CD14-positive monocyte (primary cell): ENCODE measurements around the gene AEBP1. TPM values are rescaled to one million over a fixed set of nuclear protein-coding genes. Genes with fewer than 3 reads are reported as not detected.
A peak's percentile ranks its signal among the peaks of the same experiment; 100 is the strongest.

ENCODE experiments used
- DNase-seq, 3 donors: peaks; one replicate each; pipeline ENCODE4 v3.0.0-alpha.2; 2011 to 2022
- H2AFZ ChIP-seq: 2 replicates; pipeline ENCODE4 v1.6.0; 2012; ENCODE audit warnings: mild to moderate bottlenecking, low read depth, low read length, inconsistent platforms; ENCODE audit not compliant: insufficient read depth, poor library complexity, severe bottlenecking
- H3K27ac ChIP-seq, 2 donors: 1 replicate in 1 of 2; 2 replicates in 1 of 2; pipeline ENCODE4 v1.5.1; 2012 to 2013; ENCODE audit warnings: low read length in 2 of 2, control low read depth in 1 of 2, inconsistent platforms in 1 of 2, low read depth in 1 of 2, mild to moderate bottlenecking in 1 of 2
- H3K27me3 ChIP-seq, 2 donors: one replicate each; pipeline versions ENCODE4 v1.6.0 to v1.6.1; 2011 to 2013; ENCODE audit warnings: low read length in 2 of 2; ENCODE audit not compliant: control insufficient read depth in 2 of 2, insufficient read depth in 2 of 2
- H3K36me3 ChIP-seq, 2 donors: replicated peaks in 1 of 2; 1 replicate in 1 of 2; 2 replicates in 1 of 2; pipeline versions ENCODE4 v1.5.1 to v1.6.1; 2012 to 2013; ENCODE audit warnings: low read length in 2 of 2, control low read depth in 1 of 2, inconsistent platforms in 1 of 2, mild to moderate bottlenecking in 1 of 2; ENCODE audit not compliant: insufficient read depth in 2 of 2, control insufficient read depth in 1 of 2
- H3K4me1 ChIP-seq, 2 donors: 1 replicate in 1 of 2; 2 replicates in 1 of 2; pipeline versions ENCODE4 v1.5.1 to v1.6.1; 2012 to 2013; ENCODE audit warnings: low read length in 2 of 2, control low read depth in 1 of 2, inconsistent platforms in 1 of 2, mild to moderate bottlenecking in 1 of 2, moderate library complexity in 1 of 2; ENCODE audit not compliant: insufficient read depth in 2 of 2, control insufficient read depth in 1 of 2
- H3K4me2 ChIP-seq: replicated peaks from 2 replicates; pipeline ENCODE3; 2012; ENCODE audit warnings: low read length, moderate library complexity, mild to moderate bottlenecking; ENCODE audit not compliant: poor library complexity, severe bottlenecking; ENCODE audit errors: extremely low read depth
- H3K4me3 ChIP-seq, 3 experiments: fragments of 200-600 bp in 1 of 3; sonication (generic) in 1 of 3; replicated peaks in 1 of 3; 1 replicate in 2 of 3; 2 replicates in 1 of 3; pipeline ENCODE4 v1.5.1; 2011 to 2013; ENCODE audit warnings: low read length in 3 of 3, mild to moderate bottlenecking in 3 of 3, control low read depth in 2 of 3, low read depth in 2 of 3, inconsistent platforms in 1 of 3, moderate library complexity in 1 of 3
- H3K79me2 ChIP-seq: 2 replicates; pipeline ENCODE4 v1.6.0; 2012; ENCODE audit warnings: mild to moderate bottlenecking, control low read depth, inconsistent platforms, low read length, moderate library complexity; ENCODE audit not compliant: insufficient read depth
- H3K9ac ChIP-seq: 2 replicates; pipeline ENCODE4 v1.6.0; 2017; ENCODE audit warnings: low read length, mild to moderate bottlenecking; ENCODE audit not compliant: insufficient read depth, poor library complexity, severe bottlenecking
- H3K9me3 ChIP-seq, 2 donors: replicated peaks in 1 of 2; 1 replicate in 1 of 2; 2 replicates in 1 of 2; pipeline versions ENCODE4 v1.5.1 to v1.6.1; 2012 to 2013; ENCODE audit warnings: low read length in 2 of 2, control low read depth in 1 of 2; ENCODE audit not compliant: control insufficient read depth in 1 of 2, insufficient read depth in 1 of 2
- H4K20me1 ChIP-seq: 2 replicates; pipeline ENCODE4 v1.6.0; 2012; ENCODE audit warnings: mild to moderate bottlenecking, low read length, control low read depth, moderate library complexity; ENCODE audit not compliant: insufficient read depth
- H3K27ac Mint-ChIP-seq, 7 donors: one replicate each; pipeline ENCODE4 v1.8.0; 2020; ENCODE audit warnings: mild to moderate bottlenecking in 7 of 7, mixed read lengths in 7 of 7, moderate library complexity in 6 of 7, inconsistent platforms in 2 of 7
- H3K27me3 Mint-ChIP-seq, 3 donors: one replicate each; pipeline ENCODE4 v1.8.0; 2021 to 2022; ENCODE audit warnings: low read depth in 3 of 3, mild to moderate bottlenecking in 3 of 3, mixed read lengths in 3 of 3, moderate library complexity in 3 of 3, inconsistent platforms in 1 of 3
- H3K36me3 Mint-ChIP-seq, 2 donors: one replicate each; pipeline ENCODE4 v1.8.0; 2020; ENCODE audit warnings: mixed read lengths in 2 of 2, inconsistent platforms in 1 of 2, mild to moderate bottlenecking in 1 of 2
- H3K4me1 Mint-ChIP-seq: one replicate; pipeline ENCODE4 v1.8.0; 2020; ENCODE audit warnings: mild to moderate bottlenecking, mixed read lengths
- H3K4me3 Mint-ChIP-seq, 2 donors: one replicate each; pipeline ENCODE4 v1.8.0; 2020; ENCODE audit warnings: mild to moderate bottlenecking in 2 of 2, mixed read lengths in 2 of 2, moderate library complexity in 1 of 2
- H3K9me3 Mint-ChIP-seq, 7 donors: one replicate each; pipeline ENCODE4 v1.8.0; 2020 to 2022; ENCODE audit warnings: mixed read lengths in 7 of 7, mild to moderate bottlenecking in 6 of 7, moderate library complexity in 6 of 7, inconsistent platforms in 2 of 7
- WGBS: methylation state at CpG from one replicate; pipeline ENCODE4 v1.1.5; 2013; ENCODE audit warnings: missing lambda C conversion rate; ENCODE audit not compliant: insufficient coverage; 5-methylcytosine and 5-hydroxymethylcytosine counted together
- intact Hi-C, 2 donors: fragments of 100-400 bp; cut with micrococcal nuclease; formaldehyde crosslinking; loops; one replicate each; pipeline versions ENCODE4 v1.15.0 to v1.15.1; 2023
- polyA plus RNA-seq, 3 donors: library from polyadenylated mRNA; depleted of rRNA in 1 of 3; unstranded in 2 of 3; stranded (reverse) in 1 of 3; fragments of 300-500 nt in 2 of 3; fragments of >200 nt in 1 of 3; fragmentation: Illumina TruSeq in 2 of 3; gene quantifications; 1 replicate in 2 of 3; 2 replicates in 1 of 3; pipeline ENCODE4 v1.2.3, GENCODE V29; 2012 to 2021
- TF ChIP-seq, protein P1 (sequence below): fragments of 200-600 bp; IDR thresholded peaks from one replicate; pipeline ENCODE4 v1.8.0; 2022; ENCODE audit warnings: antibody characterized with exemption, mild to moderate bottlenecking

The AEBP1 gene
- polyA plus RNA-seq, 3 donors = 0.08 TPM; not detected in 2

DNA sequence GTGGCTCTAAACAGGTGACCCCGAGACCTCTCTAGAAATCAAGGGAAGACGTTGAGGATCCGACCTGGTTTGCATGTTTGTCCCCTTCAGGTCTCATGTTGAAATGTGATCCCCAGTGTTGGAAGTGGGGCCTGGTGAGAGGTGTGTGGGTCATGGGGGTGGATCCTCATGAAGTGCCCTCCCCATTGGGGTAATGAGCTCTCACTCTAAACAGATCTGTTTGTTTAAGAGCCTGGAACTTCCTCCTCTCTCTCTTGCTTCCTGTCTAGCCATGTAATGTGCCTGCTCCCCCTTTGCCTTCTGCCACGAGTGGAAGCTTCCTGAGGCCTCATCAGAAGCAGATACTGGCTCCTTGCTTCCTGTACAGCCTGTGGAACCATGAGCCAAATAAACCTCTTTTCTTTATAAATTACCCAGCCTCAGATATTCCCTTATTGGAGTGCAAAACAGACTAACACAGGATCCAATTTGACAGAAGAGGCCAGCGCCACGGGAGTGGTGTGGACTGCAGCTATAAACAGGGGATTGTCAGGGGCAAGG lies 11.0 kb upstream of the AEBP1 start:
- Histone ChIP-seq H3K79me2 (no peaks in the 10 kb centered on the region), H2AFZ (peak overlapping the region; percentile 29), H3K36me3 (no peaks in the 10 kb centered on the region), H3K4me1 (no peaks in the 10 kb centered on the region), H3K27ac (no peak overlapping the region), H3K9ac (no peak overlapping the region), H4K20me1 (no peaks in the 10 kb centered on the region), H3K9me3 (no peaks in the 10 kb centered on the region), H3K4me3 (no peak overlapping the region), H3K4me2 (no peak overlapping the region), H3K27me3 (no peaks in the 10 kb centered on the region)
- TF ChIP-seq, protein P1, sequence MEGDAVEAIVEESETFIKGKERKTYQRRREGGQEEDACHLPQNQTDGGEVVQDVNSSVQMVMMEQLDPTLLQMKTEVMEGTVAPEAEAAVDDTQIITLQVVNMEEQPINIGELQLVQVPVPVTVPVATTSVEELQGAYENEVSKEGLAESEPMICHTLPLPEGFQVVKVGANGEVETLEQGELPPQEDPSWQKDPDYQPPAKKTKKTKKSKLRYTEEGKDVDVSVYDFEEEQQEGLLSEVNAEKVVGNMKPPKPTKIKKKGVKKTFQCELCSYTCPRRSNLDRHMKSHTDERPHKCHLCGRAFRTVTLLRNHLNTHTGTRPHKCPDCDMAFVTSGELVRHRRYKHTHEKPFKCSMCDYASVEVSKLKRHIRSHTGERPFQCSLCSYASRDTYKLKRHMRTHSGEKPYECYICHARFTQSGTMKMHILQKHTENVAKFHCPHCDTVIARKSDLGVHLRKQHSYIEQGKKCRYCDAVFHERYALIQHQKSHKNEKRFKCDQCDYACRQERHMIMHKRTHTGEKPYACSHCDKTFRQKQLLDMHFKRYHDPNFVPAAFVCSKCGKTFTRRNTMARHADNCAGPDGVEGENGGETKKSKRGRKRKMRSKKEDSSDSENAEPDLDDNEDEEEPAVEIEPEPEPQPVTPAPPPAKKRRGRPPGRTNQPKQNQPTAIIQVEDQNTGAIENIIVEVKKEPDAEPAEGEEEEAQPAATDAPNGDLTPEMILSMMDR = no peak
- peaks cover 0 to 6% (median 0%) of the 10 kb centered on the region in 7 donors for H3K9me3 Mint-ChIP-seq
- H3K4me1 Mint-ChIP-seq = peaks cover 11% of the 10 kb centered on the region
- no peak for DNase-seq
- peaks cover 0 to 6% (median 2%) of the 10 kb centered on the region in 3 donors for H3K27me3 Mint-ChIP-seq
- peak overlapping the region in 1 of 7 donors; percentile 85 for H3K27ac Mint-ChIP-seq
- H3K36me3 Mint-ChIP-seq = no peaks in the 10 kb centered on the region
- WGBS = 69% methylated on average over 6 of the region's 6 CpGs
- H3K4me3 Mint-ChIP-seq = no peak overlapping the region
- intact Hi-C loops = no loop called here

DNA sequence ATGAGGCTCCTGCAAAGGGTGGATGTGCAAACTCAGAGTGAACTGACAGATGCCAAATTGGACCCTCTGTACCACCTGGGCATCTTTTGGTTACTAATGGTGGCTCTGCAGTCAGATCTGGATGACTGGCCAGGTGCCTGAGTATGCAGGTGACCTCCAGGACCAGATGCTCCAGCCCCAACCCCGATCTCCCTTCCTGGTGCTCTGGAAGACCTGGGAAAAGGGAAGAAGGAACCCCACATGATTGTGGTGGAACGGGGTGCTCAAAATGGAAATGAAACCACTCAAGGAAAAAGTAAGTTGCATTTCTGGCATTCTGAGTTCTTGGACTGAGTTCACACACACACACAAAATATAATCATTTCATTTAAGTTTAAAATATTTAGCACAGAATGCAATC lies 9.8 kb upstream of the AEBP1 start:
- TF ChIP-seq, protein P1 = no peak
- DNase-seq = no peak
- Histone ChIP-seq H3K79me2 (no peaks in the 10 kb centered on the region), H3K4me2 (no peak overlapping the region), H3K4me1 (no peaks in the 10 kb centered on the region), H3K27ac (no peak overlapping the region), H3K27me3 (no peaks in the 10 kb centered on the region), H4K20me1 (no peaks in the 10 kb centered on the region), H3K4me3 (no peak overlapping the region), H2AFZ (peak overlapping the region; percentile 17), H3K9me3 (no peaks in the 10 kb centered on the region), H3K9ac (no peak overlapping the region), H3K36me3 (no peaks in the 10 kb centered on the region)
- no CpG with 5 or more reads among the region's 2 CpGs for WGBS
- H3K9me3 Mint-ChIP-seq = peaks cover 0 to 6% (median 0%) of the 10 kb centered on the region in 7 donors
- H3K36me3 Mint-ChIP-seq = no peaks in the 10 kb centered on the region
- H3K4me3 Mint-ChIP-seq = no peak overlapping the region
- intact Hi-C loops = no loop called here
- H3K4me1 Mint-ChIP-seq = peaks cover 11% of the 10 kb centered on the region
- peaks cover 0 to 6% (median 5%) of the 10 kb centered on the region in 3 donors for H3K27me3 Mint-ChIP-seq
- no peak overlapping the region for H3K27ac Mint-ChIP-seq
